ENCODE results near the gene BRD7.

Gene BRD7

GRCh38 chr16:50271148-50272041, 97.4 kb downstream of the BRD7 start:
- no peak for DNase-seq

- no peak for DNase-seq
These were observed 98.2 kb downstream of the BRD7 start for GRCh38 chr16:50270510-50271147.

GRCh38 chr16:50269769-50270509, 98.8 kb downstream of the BRD7 start:
- no peak for DNase-seq

- DNase-seq = no peak
These were observed 99.6 kb downstream of the BRD7 start for GRCh38 chr16:50269061-50269705.

GRCh38 chr16:50268352-50268751, 100.4 kb downstream of the BRD7 start:
- DNase-seq = no peak

- no peak for DNase-seq
These were observed 101.1 kb downstream of the BRD7 start for GRCh38 chr16:50267651-50268050.

GRCh38 chr16:50267151-50267631, 101.6 kb downstream of the BRD7 start:
- no peak for DNase-seq

- peak; percentile 87 for DNase-seq
These were observed 102.3 kb downstream of the BRD7 start, which contains the start of gene ADCY7 for GRCh38 chr16:50266337-50267091. Gene ADCY7, plus strand, starts transcription at chr16:50266551. Its CDS starts 21,629 bp downstream, at chr16:50288180.
